ENCODE data around the gene FARS2. TPM values are rescaled to one million over a fixed set of nuclear protein-coding genes. Genes with fewer than 3 reads are reported as not detected.

FARS2 gene
- total RNA-seq, 1 donor from 2014 or later = 19.5 TPM

- intact Hi-C loops (cut with micrococcal nuclease) = no loop called here
Observed at GRCh38 chr6:5746053-5746758, 484.9 kb downstream of the FARS2 start.

GRCh38 chr6:5746759-5747130 is 485.4 kb downstream of the FARS2 start:
- intact Hi-C loops (cut with micrococcal nuclease) = no loop called here

GRCh38 chr6:5747379-5747778 is 486.1 kb downstream of the FARS2 start:
- intact Hi-C loops (cut with micrococcal nuclease) = no loop called here

GRCh38 chr6:5749016-5749650 is 487.8 kb downstream of the FARS2 start:
- intact Hi-C loops (cut with micrococcal nuclease) = no loop called here

- intact Hi-C loops (cut with micrococcal nuclease) = no loop called here
Observed at GRCh38 chr6:5749651-5750215, 488.4 kb downstream of the FARS2 start.

- intact Hi-C loops (cut with micrococcal nuclease) = no loop called here
Observed at GRCh38 chr6:5751525-5752390, 490.4 kb downstream of the FARS2 start.

GRCh38 chr6:5752391-5752680 is 491.0 kb downstream of the FARS2 start:
- intact Hi-C loops (cut with micrococcal nuclease) = no loop called here

- intact Hi-C loops (cut with micrococcal nuclease) = no loop called here
Observed at GRCh38 chr6:5753209-5753608, 491.9 kb downstream of the FARS2 start.

- intact Hi-C loops (cut with micrococcal nuclease) = no loop called here
Observed at GRCh38 chr6:5754904-5755303, 493.6 kb downstream of the FARS2 start.

- intact Hi-C loops (cut with micrococcal nuclease) = no loop called here
Observed at GRCh38 chr6:5759571-5759970, 498.3 kb downstream of the FARS2 start.

- intact Hi-C loops (cut with micrococcal nuclease) = no loop called here
Observed at GRCh38 chr6:5761370-5761769, 500.1 kb downstream of the FARS2 start.

GRCh38 chr6:5762561-5762968 is 501.3 kb downstream of the FARS2 start:
- intact Hi-C loops (cut with micrococcal nuclease) = no loop called here

- intact Hi-C loops (cut with micrococcal nuclease) = no loop called here
Observed at GRCh38 chr6:5763407-5763806, 502.1 kb downstream of the FARS2 start.

- intact Hi-C loops (cut with micrococcal nuclease) = no loop called here
Observed at GRCh38 chr6:5763871-5764270, 502.6 kb downstream of the FARS2 start.

GRCh38 chr6:5764401-5764955 is 503.2 kb downstream of the FARS2 start:
- intact Hi-C loops (cut with micrococcal nuclease) = no loop called here

GRCh38 chr6:5765141-5765760 is 503.9 kb downstream of the FARS2 start:
- intact Hi-C loops (cut with micrococcal nuclease) = no loop called here

GRCh38 chr6:5766260-5766659 is 504.9 kb downstream of the FARS2 start:
- intact Hi-C loops (cut with micrococcal nuclease) = no loop called here

GRCh38 chr6:5767471-5767870 is 506.2 kb downstream of the FARS2 start:
- intact Hi-C loops (cut with micrococcal nuclease) = no loop called here

- intact Hi-C loops (cut with micrococcal nuclease) = no loop called here
Observed at GRCh38 chr6:5771211-5771610, 509.9 kb downstream of the FARS2 start.

- intact Hi-C loops (cut with micrococcal nuclease) = no loop called here
Observed at GRCh38 chr6:5771759-5772390, 510.6 kb downstream of the FARS2 start.

All from T-helper 2 cell treated with Interferon-gamma antibody and Interleukin-4, amounts not matched to agents 100 ng/mL and 5 ng/mL, for 36 hours (primary cell).